HEK293T (cell line): Measurements from ENCODE around the gene MED27.

Experiments
- BHLHE40 ChIP-seq: fragments of 450-650 bp; IDR thresholded peaks from 2 replicates; pipeline ENCODE4 v1.6.1; 2016; ENCODE audit warnings: mild to moderate bottlenecking, moderate library complexity, borderline replicate concordance
- ELF4 ChIP-seq: fragments of 450-650 bp; IDR thresholded peaks from 2 replicates; pipeline ENCODE4 v1.6.1; 2017; ENCODE audit warnings: antibody characterized with exemption
- FOXK2 ChIP-seq: fragments of 450-650 bp; IDR thresholded peaks from 2 replicates; pipeline ENCODE4 v1.6.1; 2016; ENCODE audit warnings: mild to moderate bottlenecking
- FOXM1 ChIP-seq: fragments of 450-650 bp; IDR thresholded peaks from 2 replicates; pipeline ENCODE4 v1.6.1; 2017; ENCODE audit warnings: mild to moderate bottlenecking, borderline replicate concordance
- HDGF ChIP-seq: fragments of 450-650 bp; IDR thresholded peaks from 2 replicates; pipeline ENCODE4 v1.6.1; 2017; ENCODE audit warnings: antibody characterized with exemption, borderline replicate concordance

GRCh38 chr9:131874916-131875670, 204.6 kb downstream of the MED27 start:
- TF ChIP-seq ELF4 (no peak), BHLHE40 (no peak), FOXM1 (no peak), FOXK2 (no peak), HDGF (no peak)
